ENCODE measurements around the gene PTGER3. TPM values are rescaled to one million over a fixed set of nuclear protein-coding genes. Genes with fewer than 3 reads are reported as not detected.

PTGER3 gene
- polyA plus RNA-seq, 1 donor (not counting 4 experiments of a cell fraction or from before 2014, with no cell fraction given) = 0.04 TPM

DNA sequence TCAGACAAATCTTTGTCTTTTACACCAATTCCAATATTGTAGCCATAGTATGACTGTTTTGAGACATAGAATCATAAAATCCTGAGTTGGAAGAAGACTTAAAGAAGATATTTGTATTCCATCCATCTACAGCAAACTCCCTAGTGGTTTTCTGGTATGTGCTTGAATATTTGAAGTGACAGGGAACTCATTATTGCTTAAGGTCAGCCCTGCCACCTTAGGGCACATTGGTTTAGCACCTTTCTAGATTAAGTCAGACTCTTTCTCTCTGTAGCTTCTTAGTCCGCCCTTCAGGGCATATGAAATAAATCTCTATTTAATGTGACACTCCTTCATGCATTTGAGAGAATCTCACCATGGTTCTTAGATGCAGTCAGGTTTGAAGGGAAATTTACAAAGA lies 49.8 kb downstream of the PTGER3 start:
- Histone ChIP-seq H3K4me1 (ENCODE audit: control insufficient read depth, extremely low read depth, insufficient read depth, low read length) (no peaks in the 10 kb centered on the region), H3K4me2 (ENCODE audit: control insufficient read depth, extremely low read depth, insufficient read depth, low read depth, low read length) (no peak overlapping the region), H3K4me3 (ENCODE audit: control insufficient read depth in 2 of 3, extremely low read depth in 1 of 3, insufficient read depth in 2 of 3, low read depth in 1 of 3, low read length in 3 of 3) (no peak overlapping the region), H3K36me3 (ENCODE audit: control insufficient read depth in 2 of 2, extremely low read depth in 1 of 2, insufficient read depth in 2 of 2, low read length in 2 of 2) (no peaks in the 10 kb centered on the region), H3K9me1 (ENCODE audit: control insufficient read depth, extremely low read depth, insufficient read depth, low read length) (no peaks in the 10 kb centered on the region), H3K9me3 (ENCODE audit: control insufficient read depth, low read depth, low read length) (no peaks in the 10 kb centered on the region), H3K27ac (ENCODE audit: control insufficient read depth, insufficient read depth, low read length) (no peak overlapping the region), H3K9ac (ENCODE audit: control insufficient read depth, extremely low read depth, insufficient read depth, low read length) (no peak overlapping the region), H3K27me3 (ENCODE audit: control insufficient read depth, extremely low read depth, insufficient read depth, low read length) (no peaks in the 10 kb centered on the region), H3K79me2 (ENCODE audit: control insufficient read depth, insufficient read depth, low read length) (no peaks in the 10 kb centered on the region), H2AFZ (ENCODE audit: control insufficient read depth, low read length) (no peak overlapping the region), H4K20me1 (ENCODE audit: control insufficient read depth, extremely low read depth, insufficient read depth, low read length) (no peaks in the 10 kb centered on the region)
- no peak for FAIRE-seq
- no peak for DNase-seq (ENCODE audit: low read depth, low spot score)
- TF ChIP-seq, protein P1, sequence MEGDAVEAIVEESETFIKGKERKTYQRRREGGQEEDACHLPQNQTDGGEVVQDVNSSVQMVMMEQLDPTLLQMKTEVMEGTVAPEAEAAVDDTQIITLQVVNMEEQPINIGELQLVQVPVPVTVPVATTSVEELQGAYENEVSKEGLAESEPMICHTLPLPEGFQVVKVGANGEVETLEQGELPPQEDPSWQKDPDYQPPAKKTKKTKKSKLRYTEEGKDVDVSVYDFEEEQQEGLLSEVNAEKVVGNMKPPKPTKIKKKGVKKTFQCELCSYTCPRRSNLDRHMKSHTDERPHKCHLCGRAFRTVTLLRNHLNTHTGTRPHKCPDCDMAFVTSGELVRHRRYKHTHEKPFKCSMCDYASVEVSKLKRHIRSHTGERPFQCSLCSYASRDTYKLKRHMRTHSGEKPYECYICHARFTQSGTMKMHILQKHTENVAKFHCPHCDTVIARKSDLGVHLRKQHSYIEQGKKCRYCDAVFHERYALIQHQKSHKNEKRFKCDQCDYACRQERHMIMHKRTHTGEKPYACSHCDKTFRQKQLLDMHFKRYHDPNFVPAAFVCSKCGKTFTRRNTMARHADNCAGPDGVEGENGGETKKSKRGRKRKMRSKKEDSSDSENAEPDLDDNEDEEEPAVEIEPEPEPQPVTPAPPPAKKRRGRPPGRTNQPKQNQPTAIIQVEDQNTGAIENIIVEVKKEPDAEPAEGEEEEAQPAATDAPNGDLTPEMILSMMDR (optimal IDR thresholded peaks at IDR 0.05 in 1 of 3, IDR thresholded peaks at IDR 0.05 in 1 of 3, conservative IDR thresholded peaks at IDR 0.05 in 1 of 3; ENCODE audit: extremely low read depth in 1 of 3, insufficient read depth in 2 of 3, low read length in 3 of 3) = no peak
- no peak for TF ChIP-seq EZH2 (IDR thresholded peaks at IDR 0.05; ENCODE audit: low read length)
- dilution Hi-C loops (cut with MboI; ENCODE audit: extremely low pct_ligation_motif_present, low sequenced_read_pairs) = no loop called here

DNA sequence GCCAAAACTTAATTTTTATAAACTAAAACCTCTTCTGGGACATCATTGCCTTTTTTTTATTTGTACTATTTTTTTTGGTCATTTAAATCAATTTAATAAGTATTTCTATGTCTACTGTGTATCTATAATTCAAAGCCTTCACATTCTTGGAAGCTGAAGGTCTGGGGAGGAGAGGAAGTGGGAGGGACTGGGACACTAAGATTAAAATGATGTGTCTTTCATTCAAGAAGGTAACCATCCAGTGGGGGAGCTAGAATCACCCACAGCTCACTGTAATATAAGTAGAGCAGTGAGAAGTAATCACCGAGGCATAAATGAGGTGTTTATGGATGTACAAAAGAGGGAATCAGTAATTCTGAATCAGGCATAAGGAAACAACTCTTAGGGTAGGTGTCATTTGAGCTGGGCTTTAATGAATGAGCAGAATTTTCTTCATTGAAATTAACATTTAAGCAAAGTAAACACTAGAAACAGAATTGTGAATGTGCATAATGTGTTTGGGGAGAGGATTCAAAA lies 52.8 kb downstream of the PTGER3 start:
- TF ChIP-seq, protein P1 (optimal IDR thresholded peaks at IDR 0.05 in 1 of 3, IDR thresholded peaks at IDR 0.05 in 1 of 3, conservative IDR thresholded peaks at IDR 0.05 in 1 of 3; ENCODE audit: extremely low read depth in 1 of 3, insufficient read depth in 2 of 3, low read length in 3 of 3) = no peak
- TF ChIP-seq EZH2 (IDR thresholded peaks at IDR 0.05; ENCODE audit: low read length) = no peak
- no peak overlapping the region for H3K9ac ChIP-seq (ENCODE audit: control insufficient read depth, extremely low read depth, insufficient read depth, low read length)
- no peak overlapping the region for H3K27ac ChIP-seq (ENCODE audit: control insufficient read depth, insufficient read depth, low read length)
- no peaks in the 10 kb centered on the region for H3K79me2 ChIP-seq (ENCODE audit: control insufficient read depth, insufficient read depth, low read length)
- H3K27me3 ChIP-seq (ENCODE audit: control insufficient read depth, extremely low read depth, insufficient read depth, low read length) = no peaks in the 10 kb centered on the region
- no peak overlapping the region for H3K4me3 ChIP-seq (ENCODE audit: control insufficient read depth in 2 of 3, extremely low read depth in 1 of 3, insufficient read depth in 2 of 3, low read depth in 1 of 3, low read length in 3 of 3)
- FAIRE-seq = no peak
- no peaks in the 10 kb centered on the region for H4K20me1 ChIP-seq (ENCODE audit: control insufficient read depth, extremely low read depth, insufficient read depth, low read length)
- H3K4me2 ChIP-seq (ENCODE audit: control insufficient read depth, extremely low read depth, insufficient read depth, low read depth, low read length) = no peak overlapping the region
- dilution Hi-C loops (cut with MboI; ENCODE audit: extremely low pct_ligation_motif_present, low sequenced_read_pairs) = no loop called here
- no peak overlapping the region for H2AFZ ChIP-seq (ENCODE audit: control insufficient read depth, low read length)
- H3K4me1 ChIP-seq (ENCODE audit: control insufficient read depth, extremely low read depth, insufficient read depth, low read length) = no peaks in the 10 kb centered on the region
- H3K36me3 ChIP-seq (ENCODE audit: control insufficient read depth in 2 of 2, extremely low read depth in 1 of 2, insufficient read depth in 2 of 2, low read length in 2 of 2) = no peaks in the 10 kb centered on the region
- H3K9me3 ChIP-seq (ENCODE audit: control insufficient read depth, low read depth, low read length) = no peaks in the 10 kb centered on the region
- H3K9me1 ChIP-seq (ENCODE audit: control insufficient read depth, extremely low read depth, insufficient read depth, low read length) = no peaks in the 10 kb centered on the region
- no peak for DNase-seq (ENCODE audit: low read depth, low spot score)
